Esophagus muscularis mucosa (tissue), 4 donors: ENCODE measurements around the gene ERCC6L2.

Experiments
- CTCF ChIP-seq, 3 experiments: fragments of 200-600 bp in 2 of 3; fragments of 450-650 bp in 1 of 3; sonication (generic) in 2 of 3; IDR thresholded peaks; one replicate each; pipeline ENCODE4 v1.5.1; 2017 to 2019; ENCODE audit warnings: antibody characterized with exemption in 3 of 3, mild to moderate bottlenecking in 2 of 3, moderate library complexity in 1 of 3
- EP300 ChIP-seq: sonication (generic); formaldehyde crosslinking; IDR thresholded peaks from one replicate; pipeline ENCODE4 v1.6.1; 2017; ENCODE audit warnings: antibody characterized with exemption
- POLR2A ChIP-seq: fragments of 450-650 bp; IDR thresholded peaks from one replicate; pipeline ENCODE4 v1.6.1; 2017; ENCODE audit warnings: antibody characterized with exemption, moderate library complexity, mild to moderate bottlenecking, low read depth
- POLR2AphosphoS5 ChIP-seq, 2 donors: sonication (generic); formaldehyde crosslinking; IDR thresholded peaks; one replicate each; pipeline ENCODE4 v1.6.1; 2017; ENCODE audit warnings: antibody characterized with exemption in 2 of 2

- TF ChIP-seq CTCF (IDR thresholded peaks at IDR 0.05) (no peak), POLR2AphosphoS5 (IDR thresholded peaks at IDR 0.05) (no peak), EP300 (no peak), POLR2A (no peak)
Observed at GRCh38 chr9:95874989-95875304, 544 bp upstream of the ERCC6L2 start.
